ENCODE data around the gene CRISP3.
"Not testable (repeated sequence)": the region's sequence is repeated elsewhere in the genome, so short reads cannot be mapped to it uniquely, and the experiment has no call there.

CRISP3 gene, protein sequence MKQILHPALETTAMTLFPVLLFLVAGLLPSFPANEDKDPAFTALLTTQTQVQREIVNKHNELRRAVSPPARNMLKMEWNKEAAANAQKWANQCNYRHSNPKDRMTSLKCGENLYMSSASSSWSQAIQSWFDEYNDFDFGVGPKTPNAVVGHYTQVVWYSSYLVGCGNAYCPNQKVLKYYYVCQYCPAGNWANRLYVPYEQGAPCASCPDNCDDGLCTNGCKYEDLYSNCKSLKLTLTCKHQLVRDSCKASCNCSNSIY

DNA sequence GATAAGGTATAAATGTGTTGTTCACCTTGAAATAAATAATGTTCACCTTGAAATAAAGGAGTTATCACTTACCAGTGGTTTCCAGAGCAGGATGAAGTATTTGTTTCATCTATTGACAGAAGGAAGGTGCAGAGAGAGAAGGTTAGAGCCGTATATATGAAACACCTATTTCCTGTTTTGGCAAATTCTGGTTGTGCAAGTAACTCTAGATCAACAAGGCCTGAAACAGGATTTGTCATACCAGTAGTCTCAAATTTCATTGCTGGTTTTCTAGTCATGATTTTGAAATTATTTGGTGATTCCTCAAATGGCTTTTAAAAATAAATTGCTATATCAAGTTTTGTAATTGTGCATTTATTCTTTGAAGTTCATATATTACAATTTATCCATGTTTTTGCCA lies at the start of gene CRISP3:
Gene CRISP3, minus strand, starts transcription at position 130 of the 400 bp plus-strand sequence. Its CDS starts 21 bp downstream, at position 109.
- no peak for DNase-seq (ENCODE audit: low read depth in 2 of 2)

DNA sequence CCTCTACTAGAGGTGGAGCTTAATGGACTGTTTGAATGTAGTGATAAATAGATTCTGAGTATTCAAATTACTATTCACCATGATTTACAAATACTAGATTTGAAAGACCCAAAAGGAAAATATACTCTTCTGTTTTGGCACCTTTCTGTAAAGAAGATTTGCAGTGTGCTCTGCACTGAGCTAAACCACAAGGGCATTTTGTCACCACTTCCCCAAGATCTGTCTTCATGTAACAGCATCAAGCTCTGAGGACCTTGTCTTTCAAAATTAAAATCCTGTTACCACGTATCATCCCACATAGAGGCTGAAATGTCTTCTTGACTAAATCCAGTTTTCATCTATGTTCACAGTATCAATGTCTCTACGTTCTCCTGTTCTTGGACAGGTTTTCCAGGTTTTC lies 46.2 kb upstream of the CRISP3 start:
- DNase-seq (ENCODE audit: low read depth in 2 of 2), result no peak

DNA sequence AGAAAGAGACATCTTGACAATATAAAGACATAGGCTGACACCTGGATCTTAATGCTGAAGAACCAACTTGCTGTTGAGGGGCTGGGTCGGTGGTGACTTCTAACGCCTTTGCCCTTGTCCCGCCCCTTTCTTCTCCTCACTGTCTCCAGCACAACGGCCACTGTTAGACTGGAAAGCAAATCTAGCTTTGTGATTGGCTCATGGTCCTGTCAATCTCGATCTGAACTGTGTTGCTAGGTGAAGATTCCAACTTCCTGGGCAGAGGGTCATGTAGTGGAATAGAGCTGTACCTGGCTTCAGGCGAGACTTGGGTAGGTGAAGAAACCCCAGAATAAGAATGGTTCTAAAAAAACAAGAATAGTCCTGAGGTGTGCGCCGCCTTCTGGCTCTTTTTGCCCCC lies 43.0 kb upstream of the CRISP3 start, which contains the start of gene PGK2:
Gene PGK2, minus strand, starts transcription at position 110 of the 400 bp plus-strand sequence. Its CDS starts 98 bp downstream, at position 12.
- DNase-seq (ENCODE audit: low read depth in 2 of 2), result no peak

DNA sequence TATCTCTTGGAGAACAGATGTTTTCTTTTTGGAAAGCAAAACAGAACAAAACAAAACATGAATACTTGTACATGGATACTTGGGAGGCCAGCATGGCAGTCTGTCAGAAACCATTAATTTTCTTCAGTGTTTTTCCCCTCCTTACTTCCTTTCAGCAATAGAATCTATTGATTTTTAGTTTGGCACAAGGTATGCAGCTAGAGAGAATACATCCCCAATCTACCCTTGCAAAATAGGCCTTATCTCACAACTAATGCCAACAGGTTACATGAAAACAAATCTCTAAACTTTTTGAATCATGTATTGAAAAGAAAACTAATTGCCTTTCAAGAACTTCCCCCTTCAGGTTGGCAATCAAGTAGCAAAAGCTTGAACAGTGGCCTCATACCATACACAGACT lies 40.1 kb upstream of the CRISP3 start:
- no peak for DNase-seq (ENCODE audit: low read depth in 2 of 2)

DNA sequence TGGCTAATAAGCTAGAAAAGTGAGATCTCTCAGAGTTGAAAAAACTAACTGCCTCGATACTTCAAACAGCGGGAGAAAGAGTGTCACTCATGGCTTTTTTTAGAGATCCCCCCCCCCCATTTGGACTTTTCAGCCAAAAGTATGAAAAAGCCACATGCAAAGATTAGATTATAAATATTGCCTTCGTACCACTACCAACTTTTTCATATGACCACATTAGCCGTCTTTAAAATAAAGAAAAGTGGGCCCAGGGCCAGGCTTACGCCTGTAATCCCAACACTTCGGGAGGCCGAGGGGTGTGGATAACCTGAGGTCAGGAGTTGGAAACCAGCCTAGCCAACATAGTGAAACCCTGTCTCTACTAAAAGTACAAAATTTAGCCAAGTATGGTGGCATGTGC lies 38.5 kb upstream of the CRISP3 start:
- DNase-seq (ENCODE audit: low read depth in 2 of 2), result no peak

DNA sequence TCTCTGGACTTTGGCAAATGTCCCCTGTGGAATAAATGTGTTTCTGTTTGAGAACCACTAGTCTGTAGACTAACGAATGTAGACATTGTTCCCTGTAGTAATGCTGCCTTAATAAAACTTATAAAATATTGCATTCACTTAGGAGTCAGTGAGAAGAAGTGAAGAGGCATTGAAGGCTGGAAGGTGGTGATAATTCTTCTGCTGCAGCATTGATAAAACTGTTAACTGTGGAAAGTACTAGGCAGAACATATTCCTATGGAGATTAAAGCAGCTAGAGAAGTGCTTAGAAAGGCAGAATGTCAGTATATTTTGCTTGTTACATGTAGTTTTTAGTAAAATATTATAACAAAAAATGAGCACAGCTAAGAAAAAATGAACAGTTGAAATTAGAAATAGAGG lies 38.1 kb upstream of the CRISP3 start:
- DNase-seq (ENCODE audit: low read depth in 2 of 2), result no peak

DNA sequence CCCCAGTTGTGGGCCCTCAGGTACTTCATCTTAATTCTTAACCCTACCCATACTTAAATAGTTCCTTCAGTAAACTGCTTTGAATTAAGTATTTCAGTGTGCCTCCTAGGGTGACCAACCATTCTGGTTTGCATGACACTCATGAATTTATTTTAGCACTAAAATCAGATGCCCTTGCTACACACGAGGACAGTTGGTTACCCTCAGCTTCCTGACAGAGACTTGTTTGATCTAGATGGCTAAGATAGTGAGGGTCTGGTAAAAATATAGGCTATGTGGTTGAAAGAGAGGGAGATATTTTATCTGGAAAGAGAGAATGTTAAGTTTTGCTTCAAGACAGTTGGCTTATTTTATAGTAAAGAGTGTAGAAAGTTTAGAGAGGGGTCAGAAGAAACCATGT lies 32.3 kb upstream of the CRISP3 start:
- no peak for DNase-seq (ENCODE audit: low read depth in 2 of 2)

DNA sequence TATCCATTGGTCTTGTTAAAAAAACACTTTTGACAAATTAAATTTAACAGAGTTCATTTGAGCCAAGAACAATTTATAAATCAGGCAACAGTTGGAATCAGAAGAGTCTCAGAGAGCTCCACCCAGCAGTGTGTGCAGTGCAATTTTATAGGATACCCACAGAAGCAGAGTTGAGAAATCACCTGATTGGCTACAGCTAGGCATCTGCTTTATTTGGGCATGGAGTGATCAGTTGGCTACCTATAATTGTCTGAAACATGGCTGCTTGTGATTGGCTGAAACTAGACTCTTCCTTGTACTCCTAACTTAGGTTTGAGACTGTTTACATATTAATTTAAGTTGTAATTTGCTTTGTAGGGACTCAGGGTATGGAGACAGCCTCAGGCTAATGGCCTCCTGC lies 30.9 kb upstream of the CRISP3 start:
- DNase-seq (ENCODE audit: low read depth in 2 of 2), result no peak

DNA sequence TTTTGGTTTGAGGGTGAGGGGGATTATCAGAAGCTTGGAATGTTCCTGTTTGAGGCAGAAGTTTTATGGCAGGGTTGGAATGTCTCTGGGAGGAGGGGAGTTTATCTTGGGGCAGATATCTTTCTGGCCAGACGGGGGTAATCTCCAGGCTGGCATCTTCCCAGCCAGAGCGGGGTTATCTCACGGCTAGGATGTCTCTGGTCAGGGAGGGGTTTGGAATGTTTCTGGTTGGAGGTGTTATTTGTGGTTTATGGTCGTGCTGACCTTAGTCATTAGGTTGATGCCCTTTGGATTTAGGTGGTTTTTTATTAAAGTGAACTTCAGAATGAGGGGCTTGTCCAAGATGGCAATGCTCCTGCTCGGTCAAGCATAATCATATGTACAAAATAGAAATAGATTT lies 28.1 kb upstream of the CRISP3 start:
- DNase-seq (ENCODE audit: low read depth in 2 of 2), result no peak

DNA sequence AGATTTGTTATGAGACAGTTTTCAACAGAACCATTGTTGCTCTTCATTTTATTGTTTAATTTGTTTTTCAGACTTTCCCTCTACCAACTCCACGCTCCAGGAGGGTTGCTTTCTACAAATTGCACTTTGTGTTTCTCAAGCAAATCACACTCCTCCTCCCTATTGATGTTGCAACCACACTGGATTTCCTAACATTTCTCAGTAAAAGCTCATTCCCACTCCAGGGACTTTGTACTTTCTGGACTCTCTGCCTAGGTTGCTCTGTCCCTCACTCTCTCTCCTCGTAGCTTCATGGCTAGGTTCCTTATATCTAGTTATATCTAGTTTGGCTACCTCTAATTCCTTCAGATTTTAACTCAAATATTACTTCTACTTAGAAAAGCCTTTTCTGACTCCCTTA lies 22.6 kb upstream of the CRISP3 start:
- no peak for DNase-seq (ENCODE audit: low read depth in 2 of 2)

DNA sequence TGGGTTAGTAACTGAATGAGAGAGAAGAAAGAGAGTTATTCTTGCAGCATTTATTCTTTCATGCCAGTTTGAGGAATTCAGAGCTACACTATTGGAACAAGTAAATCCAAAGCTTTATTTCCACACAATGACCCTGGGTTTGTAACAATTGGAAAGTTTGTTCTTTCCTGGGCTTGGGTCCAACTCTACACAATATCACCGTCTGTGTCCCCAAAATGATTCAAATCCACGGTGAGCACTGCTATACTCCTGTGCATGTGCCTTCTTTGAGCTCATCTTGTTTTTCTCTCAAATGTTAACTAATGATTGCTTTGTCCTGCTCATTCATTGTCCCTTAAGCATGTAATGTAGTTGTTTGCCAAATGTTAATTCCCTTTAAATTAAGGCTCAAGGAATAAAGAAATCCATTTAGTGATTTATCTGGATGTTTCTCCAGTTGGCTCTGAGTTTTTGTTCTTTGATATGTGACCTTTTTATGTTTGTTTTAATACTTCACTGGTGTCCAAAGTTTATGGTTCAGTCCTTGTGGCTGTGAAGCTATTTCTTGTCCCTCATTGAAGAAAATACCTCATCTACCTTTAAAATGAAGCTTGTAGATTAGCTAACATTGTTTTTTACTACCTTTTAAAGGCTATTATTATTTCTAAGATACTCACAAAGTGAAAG lies 20.5 kb upstream of the CRISP3 start:
- no peak for DNase-seq (ENCODE audit: low read depth in 2 of 2)

DNA sequence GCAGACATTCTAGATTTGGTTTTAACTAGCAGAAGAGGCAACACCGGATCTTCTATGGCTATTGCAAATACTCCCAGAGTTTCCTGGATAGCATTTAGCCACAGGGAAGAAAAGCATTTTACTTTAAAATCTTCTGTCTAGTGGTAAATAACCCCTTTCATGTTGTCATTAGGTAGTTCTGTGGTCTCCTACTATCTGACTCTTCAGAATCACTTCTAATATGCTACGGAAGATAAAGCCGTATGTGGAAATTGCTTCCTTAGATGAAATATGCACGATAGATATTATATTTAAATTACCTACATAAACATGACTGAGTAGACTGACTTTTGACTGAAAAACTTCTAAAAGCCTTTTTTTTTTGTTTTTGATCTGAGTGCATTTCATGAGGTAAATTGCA lies 759 bp downstream of the CRISP3 start:
- no peak for DNase-seq (ENCODE audit: low read depth in 2 of 2)

DNA sequence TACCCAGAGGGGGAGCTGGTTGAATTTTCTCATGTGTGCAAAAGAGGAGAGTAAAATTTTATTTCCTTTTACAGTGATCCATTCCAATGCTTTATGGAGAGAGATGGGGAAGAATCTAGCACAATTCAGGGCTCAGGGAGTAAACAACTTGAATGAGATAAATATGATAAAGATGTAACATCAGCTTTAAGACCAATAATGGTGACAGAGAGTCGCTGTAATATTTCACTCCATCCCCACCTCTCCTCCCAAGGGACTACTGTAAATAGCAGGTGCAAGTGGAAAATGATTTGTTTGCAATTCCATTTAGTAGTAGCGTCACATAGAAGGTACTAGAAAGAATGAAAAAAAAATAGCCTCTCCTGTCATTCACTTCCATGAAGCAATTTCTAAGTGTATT lies 4.8 kb downstream of the CRISP3 start:
- no peak for DNase-seq (ENCODE audit: low read depth in 2 of 2)

DNA sequence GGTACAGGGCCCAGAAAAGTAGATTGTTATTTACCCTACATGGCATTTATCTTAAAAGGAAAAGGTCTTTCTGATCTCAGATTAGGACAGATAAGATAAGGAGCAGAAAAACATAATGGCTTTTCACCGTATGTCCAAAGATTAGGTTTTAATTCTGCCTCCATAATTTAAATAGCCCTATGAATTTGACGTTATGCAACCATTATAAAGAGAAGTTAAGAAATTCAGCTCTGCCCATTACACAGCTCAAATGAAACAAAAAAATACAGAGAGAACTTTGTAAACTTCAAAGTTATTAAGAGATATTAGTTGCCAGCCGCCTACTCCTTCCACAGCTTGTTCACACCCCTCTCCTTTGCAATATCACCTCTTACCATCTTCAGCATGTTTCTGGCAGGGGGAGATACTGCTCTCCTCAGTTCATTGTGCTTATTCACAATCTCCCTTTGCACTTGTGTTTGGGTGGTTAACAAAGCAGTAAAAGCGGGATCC lies 8.1 kb downstream of the CRISP3 start:
- no peak for DNase-seq (ENCODE audit: low read depth in 2 of 2)

DNA sequence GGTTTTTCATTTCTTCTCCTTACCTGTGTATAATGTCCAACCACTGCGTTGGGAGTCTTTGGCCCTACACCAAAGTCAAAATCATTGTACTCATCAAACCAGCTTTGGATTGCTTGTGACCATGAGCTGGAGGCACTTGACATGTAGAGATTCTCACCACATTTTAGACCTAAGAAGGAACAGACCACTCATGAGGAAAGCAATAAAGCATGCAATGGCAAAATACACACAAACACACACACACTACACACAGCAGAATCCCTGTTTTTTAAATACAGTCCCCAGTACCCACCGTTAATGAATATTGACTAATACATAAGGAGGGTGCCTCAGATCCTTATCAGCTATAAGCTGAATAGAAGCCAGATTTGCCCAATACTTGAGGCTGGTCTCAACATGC lies 10.5 kb downstream of the CRISP3 start:
- no peak for DNase-seq (ENCODE audit: low read depth in 2 of 2)

DNA sequence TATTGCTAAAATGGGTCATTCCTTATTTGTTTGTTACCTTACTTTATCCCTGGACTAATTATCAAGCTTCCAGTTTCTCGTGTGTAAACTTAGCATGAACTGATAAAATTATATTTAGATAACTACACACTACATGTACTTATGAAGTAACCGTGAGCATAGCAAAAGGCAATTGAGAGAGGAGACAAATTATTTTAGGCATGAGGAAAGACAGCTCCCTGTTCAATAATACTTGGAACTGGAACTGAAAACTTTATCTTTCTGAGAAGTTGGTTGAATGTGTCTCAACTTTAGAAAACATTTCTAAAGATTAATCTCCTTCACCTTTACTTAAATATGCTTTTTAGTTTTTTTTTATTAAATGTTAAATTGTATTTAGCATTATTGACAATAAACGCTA lies 11.4 kb downstream of the CRISP3 start:
- DNase-seq (ENCODE audit: low read depth in 2 of 2), result no peak

DNA sequence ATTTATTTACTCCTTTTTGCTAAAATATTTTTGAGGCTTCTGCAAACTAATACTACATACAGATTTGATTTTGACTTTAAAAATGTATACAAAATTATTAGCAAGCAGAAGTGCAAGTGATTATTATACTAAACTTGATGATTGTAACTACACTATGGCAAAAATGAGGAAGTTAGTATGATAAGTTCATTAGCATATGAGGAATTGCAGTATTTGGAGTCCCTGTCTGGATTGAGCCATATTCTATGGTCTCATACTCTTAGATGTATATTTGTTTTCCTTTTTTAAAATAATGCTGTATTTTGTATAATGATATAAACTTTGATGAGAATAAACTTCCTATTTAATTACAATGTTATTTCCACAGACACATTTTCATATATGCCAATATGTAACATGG lies 13.9 kb downstream of the CRISP3 start:
- DNase-seq (ENCODE audit: low read depth in 2 of 2), result no peak

DNA sequence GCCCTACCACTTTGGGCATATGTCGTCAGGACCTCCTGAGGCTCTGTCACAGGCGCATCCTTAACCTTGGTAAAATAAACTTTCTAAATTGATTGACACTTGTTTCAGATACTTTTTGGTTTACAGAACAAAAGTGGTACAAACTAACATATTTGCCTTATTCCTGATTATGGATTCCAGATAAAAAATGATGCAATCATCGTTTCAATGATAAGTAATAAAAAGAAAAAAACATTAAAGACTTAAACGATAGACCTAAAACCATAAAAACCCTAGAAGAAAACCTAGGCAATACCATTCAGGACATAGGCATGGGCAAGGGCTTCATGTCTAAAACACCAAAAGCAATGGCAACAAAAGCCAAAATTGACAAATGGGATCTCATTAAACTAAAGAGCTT lies 20.3 kb downstream of the CRISP3 start:
- not testable (repeated sequence) for DNase-seq (ENCODE audit: low read depth in 2 of 2)

DNA sequence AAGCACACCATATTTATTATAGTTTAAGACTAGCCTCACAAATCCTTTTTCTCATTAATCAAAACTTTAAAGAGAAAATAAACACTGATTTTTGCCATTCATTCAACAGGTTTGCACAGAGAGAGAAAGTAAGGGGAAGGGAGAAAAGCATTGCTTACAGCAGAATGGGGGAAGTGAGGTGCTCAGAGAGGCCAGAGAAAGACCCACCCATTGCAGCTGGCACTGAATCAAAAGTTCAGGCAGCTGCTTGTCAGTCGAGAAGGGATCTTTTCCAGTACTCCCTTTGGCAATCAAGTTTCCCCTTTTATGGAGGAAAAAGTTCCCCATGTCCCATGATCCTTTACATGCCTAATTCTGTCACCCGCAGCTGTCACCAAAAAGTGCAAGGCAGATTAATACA lies 22.9 kb downstream of the CRISP3 start:
- no peak for DNase-seq (ENCODE audit: low read depth in 2 of 2)

DNA sequence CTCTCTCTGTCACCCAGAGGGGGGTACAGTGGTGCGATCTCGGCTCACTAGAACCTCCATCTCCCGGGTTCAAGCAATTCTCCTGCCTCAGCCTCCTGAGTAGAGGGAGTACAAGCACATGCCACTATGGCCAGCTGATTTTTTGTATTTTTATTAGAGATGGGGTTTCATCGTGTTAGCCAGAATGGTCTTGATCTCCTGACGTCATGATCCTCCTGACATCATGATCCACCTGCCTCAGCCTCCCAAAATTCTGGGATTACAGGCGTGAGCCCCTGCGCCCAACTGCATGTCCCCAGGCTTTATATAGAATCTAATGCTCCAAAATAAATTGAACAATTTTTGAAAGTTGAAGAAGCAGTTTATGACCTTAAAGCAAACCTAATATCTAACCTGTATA lies 23.8 kb downstream of the CRISP3 start:
- no peak for DNase-seq (ENCODE audit: low read depth in 2 of 2)

DNA sequence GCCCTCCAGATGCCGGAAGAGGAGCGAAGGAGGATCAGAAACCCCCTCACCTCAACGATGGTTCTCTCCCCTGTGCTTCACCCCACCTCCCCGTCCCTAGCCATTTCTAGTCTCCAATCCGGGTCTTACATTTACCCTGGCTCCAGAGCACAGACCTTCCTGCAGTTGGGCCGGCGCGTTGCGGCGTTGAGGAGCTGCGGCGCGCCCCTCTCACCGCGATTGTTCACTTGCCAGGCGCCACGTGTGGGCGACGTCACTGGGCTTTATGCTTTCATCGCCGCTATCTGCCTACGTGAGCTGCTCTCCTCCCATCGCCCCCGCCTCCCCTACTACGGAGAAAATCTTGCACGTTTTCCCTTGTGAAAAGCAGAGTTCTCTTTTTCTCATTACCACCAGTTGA lies 30.8 kb downstream of the CRISP3 start, which contains the start of gene CRISP2:
Gene CRISP2, minus strand, starts transcription at position 198 of the 400 bp plus-strand sequence. CDS start 4,347 bp downstream, outside the sequence.
- no peak for DNase-seq (ENCODE audit: low read depth in 2 of 2)

DNA sequence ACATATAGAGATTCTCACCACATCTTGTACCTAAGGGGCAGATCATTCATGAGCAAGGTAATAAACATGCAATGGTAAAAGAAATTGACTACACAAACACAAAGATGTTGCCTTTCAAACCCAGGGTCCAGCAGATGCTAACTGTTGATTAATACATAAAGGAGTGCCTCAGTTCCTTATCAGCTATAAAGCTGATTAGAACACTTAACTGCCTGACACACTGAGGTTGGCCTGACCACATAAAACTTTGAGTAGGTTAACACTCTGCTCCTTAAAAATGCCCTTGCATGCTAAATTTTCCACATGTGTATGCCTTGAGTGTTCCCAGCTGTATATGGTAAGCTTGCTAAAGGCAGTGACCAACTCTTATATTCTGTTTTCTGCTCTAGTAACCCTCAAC lies 45.7 kb downstream of the CRISP3 start:
- DNase-seq (ENCODE audit: low read depth in 2 of 2), result no peak

DNA sequence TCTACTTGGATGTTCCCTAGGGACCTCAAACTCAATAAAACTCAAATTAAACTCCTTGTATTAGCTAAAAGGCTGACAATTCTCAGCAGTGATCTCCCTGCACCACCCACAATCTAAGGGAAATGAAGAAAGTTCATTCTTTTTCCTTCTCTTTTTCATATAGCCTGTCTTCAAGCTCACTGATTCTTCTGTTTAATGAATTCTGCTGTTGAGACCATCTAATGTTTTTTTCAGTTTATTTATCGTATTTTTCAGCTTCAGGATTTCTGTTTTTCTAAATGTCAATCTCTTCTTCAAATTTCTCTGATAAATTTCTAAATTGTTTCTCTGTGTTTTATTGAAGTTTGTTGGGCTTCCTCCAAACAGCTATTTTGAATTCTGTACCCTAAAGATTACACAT lies 50.7 kb downstream of the CRISP3 start:
- DNase-seq (ENCODE audit: low read depth in 2 of 2), result no peak
